NK-92 treated with Interleukin-12 subunit alpha and Interleukin-12 subunit beta, amount 100 ng/mL, for 24 hours (cell line): Measurements from ENCODE around the gene MBD3L2B.

Experiments
- DNase-seq: peaks from one replicate; lab custom pipeline; 2025; lab: John Stamatoyannopoulos, UW

The MBD3L2B gene

GRCh38 chr19:7010722-7011593, 10.3 kb downstream of the MBD3L2B start:
- DNase-seq: no peak

- no peak for DNase-seq
These were observed 13.4 kb downstream of the MBD3L2B start for GRCh38 chr19:7007859-7008258.

GRCh38 chr19:7006135-7006704, 15.0 kb downstream of the MBD3L2B start:
- DNase-seq: no peak

GRCh38 chr19:7004313-7004931, 16.8 kb downstream of the MBD3L2B start:
- no peak for DNase-seq

GRCh38 chr19:7000816-7001215, 20.4 kb downstream of the MBD3L2B start:
- no peak for DNase-seq

- DNase-seq: no peak
These were observed 20.9 kb downstream of the MBD3L2B start for GRCh38 chr19:7000333-7000732.

GRCh38 chr19:6999933-7000332, 21.3 kb downstream of the MBD3L2B start:
- no peak for DNase-seq

- no peak for DNase-seq
These were observed 23.4 kb downstream of the MBD3L2B start for GRCh38 chr19:6997679-6998445.

- no peak for DNase-seq
These were observed 24.4 kb downstream of the MBD3L2B start for GRCh38 chr19:6996810-6997209.

- DNase-seq: no peak
These were observed 26.2 kb downstream of the MBD3L2B start for GRCh38 chr19:6995054-6995453.

- DNase-seq: no peak
These were observed 33.0 kb downstream of the MBD3L2B start for GRCh38 chr19:6988257-6988656.

GRCh38 chr19:6987850-6988249, 33.4 kb downstream of the MBD3L2B start:
- no peak for DNase-seq

GRCh38 chr19:6983448-6983847, 37.8 kb downstream of the MBD3L2B start:
- no peak for DNase-seq

- DNase-seq: no peak
These were observed 41.8 kb downstream of the MBD3L2B start for GRCh38 chr19:6979399-6979798.

- no peak for DNase-seq
These were observed 45.0 kb downstream of the MBD3L2B start for GRCh38 chr19:6976197-6976596.

- no peak for DNase-seq
These were observed 49.9 kb downstream of the MBD3L2B start for GRCh38 chr19:6971366-6971765.

- DNase-seq: no peak
These were observed 50.8 kb downstream of the MBD3L2B start for GRCh38 chr19:6970443-6970842.

- no peak for DNase-seq
These were observed 51.2 kb downstream of the MBD3L2B start for GRCh38 chr19:6970021-6970420.

- no peak for DNase-seq
These were observed 51.7 kb downstream of the MBD3L2B start for GRCh38 chr19:6969490-6969889.
